Duodenal mucosa (tissue), 2 donors: ENCODE data around the gene KLHL25.

ENCODE experiments used
- H3K27ac ChIP-seq: one replicate; pipeline ENCODE4 v1.7.0; 2013; ENCODE audit warnings: low read depth, low read length
- H3K27me3 ChIP-seq, 2 donors: one replicate each; pipeline ENCODE4 v1.7.0; 2013; ENCODE audit warnings: low read length in 2 of 2, control low read depth in 1 of 2; ENCODE audit not compliant: insufficient read depth in 2 of 2, control insufficient read depth in 1 of 2
- H3K36me3 ChIP-seq, 2 donors: one replicate each; pipeline ENCODE4 v1.7.0; 2013; ENCODE audit warnings: low read length in 2 of 2, control low read depth in 1 of 2; ENCODE audit not compliant: insufficient read depth in 2 of 2, control insufficient read depth in 1 of 2
- H3K4me1 ChIP-seq, 2 donors: one replicate each; pipeline ENCODE4 v1.7.0; 2013; ENCODE audit warnings: low read length in 2 of 2, control low read depth in 1 of 2; ENCODE audit not compliant: insufficient read depth in 2 of 2, control insufficient read depth in 1 of 2
- H3K4me3 ChIP-seq, 2 donors: one replicate each; pipeline ENCODE4 v1.7.0; 2013; ENCODE audit warnings: low read length in 2 of 2, low read depth in 1 of 2
- H3K9ac ChIP-seq, 2 donors: one replicate each; pipeline ENCODE4 v1.7.0; 2013; ENCODE audit warnings: low read length in 2 of 2, low read depth in 1 of 2
- H3K9me3 ChIP-seq, 2 donors: one replicate each; pipeline ENCODE4 v1.7.0; 2013; ENCODE audit warnings: low read length in 2 of 2, control low read depth in 1 of 2; ENCODE audit not compliant: control insufficient read depth in 1 of 2

The KLHL25 gene, protein sequence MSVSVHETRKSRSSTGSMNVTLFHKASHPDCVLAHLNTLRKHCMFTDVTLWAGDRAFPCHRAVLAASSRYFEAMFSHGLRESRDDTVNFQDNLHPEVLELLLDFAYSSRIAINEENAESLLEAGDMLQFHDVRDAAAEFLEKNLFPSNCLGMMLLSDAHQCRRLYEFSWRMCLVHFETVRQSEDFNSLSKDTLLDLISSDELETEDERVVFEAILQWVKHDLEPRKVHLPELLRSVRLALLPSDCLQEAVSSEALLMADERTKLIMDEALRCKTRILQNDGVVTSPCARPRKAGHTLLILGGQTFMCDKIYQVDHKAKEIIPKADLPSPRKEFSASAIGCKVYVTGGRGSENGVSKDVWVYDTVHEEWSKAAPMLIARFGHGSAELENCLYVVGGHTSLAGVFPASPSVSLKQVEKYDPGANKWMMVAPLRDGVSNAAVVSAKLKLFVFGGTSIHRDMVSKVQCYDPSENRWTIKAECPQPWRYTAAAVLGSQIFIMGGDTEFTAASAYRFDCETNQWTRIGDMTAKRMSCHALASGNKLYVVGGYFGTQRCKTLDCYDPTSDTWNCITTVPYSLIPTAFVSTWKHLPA

DNA sequence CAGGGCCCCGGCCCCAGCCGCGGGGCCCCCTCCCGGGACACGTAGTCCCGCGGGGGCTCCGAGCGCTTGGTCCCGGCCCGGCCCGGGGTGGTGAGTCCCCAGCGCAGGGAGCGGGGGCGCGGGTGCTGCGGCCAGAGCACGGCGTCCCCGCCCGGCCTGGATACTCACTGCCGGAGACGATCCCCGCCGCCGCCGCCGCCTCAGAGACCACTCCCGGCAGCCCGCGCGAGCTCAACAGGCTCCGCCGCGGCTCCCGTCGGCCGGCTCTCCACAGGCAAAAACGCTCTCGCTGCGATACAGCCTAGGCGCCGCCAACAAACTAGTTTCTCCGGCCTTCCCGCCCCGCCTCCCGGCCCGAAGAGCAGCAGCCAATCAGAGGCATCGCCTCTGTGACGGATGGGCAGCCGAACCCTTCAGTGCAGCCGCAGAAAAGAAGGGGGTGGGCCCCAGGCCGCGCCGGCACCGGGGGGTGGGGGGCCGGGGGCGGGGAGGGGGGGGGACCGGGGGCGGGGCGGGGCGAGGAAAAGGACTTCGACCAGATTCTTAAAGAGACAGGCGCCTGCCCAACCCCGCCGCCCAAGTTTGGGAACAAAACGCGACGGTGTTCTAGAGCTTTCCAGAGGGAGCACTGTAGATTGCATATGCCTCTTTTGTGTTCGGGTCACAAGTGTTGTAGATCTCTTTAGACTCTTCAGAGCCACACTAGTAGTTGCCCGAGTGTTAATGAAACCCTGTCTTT is at the start of gene KLHL25:
Gene KLHL25 (minus strand): TSS at position 328 of the 739 bp plus-strand sequence. CDS start 25,115 bp downstream, outside the sequence.
- H3K4me1 ChIP-seq, result peaks cover 26 to 28% of the 10 kb centered on the region in 2 donors
- peak within 1 kb of the TSS; percentile 85 to 88 for H3K9ac ChIP-seq
- no peaks in the 10 kb centered on the region for H3K36me3 ChIP-seq
- H3K27ac ChIP-seq, result peak within 1 kb of the TSS; percentile 84
- H3K4me3 ChIP-seq, result peak within 1 kb of the TSS; percentile 78 to 90
- no peaks in the 10 kb centered on the region for H3K27me3 ChIP-seq
- H3K9me3 ChIP-seq, result no peaks in the 10 kb centered on the region

DNA sequence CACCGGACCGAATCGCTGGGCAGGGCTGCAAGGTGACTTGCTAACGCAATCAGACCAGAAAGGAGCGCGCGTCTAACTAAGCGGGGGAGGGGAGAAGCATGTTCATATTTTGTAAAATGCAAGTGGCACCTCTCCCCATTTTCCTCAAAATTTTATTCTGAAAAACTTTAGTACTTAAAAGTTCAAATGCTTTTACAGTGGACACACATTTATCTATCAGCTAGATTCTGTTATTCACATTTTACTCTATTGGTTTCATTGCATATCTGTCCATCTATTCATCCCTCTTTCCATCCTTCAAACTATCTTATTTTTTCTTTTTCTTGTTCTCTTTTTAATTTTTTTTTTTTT is 46.1 kb upstream of the KLHL25 start:
- H3K4me3 ChIP-seq, result peak overlapping the region in 1 of 2 donors; percentile 68
- no peak overlapping the region for H3K27ac ChIP-seq

GRCh38 chr15:85840079-85840801 is 45.5 kb upstream of the KLHL25 start:
- H3K9ac ChIP-seq, result peak overlapping the region in 1 of 2 donors; percentile 49
- peaks cover 23 to 29% of the 10 kb centered on the region in 2 donors for H3K4me1 ChIP-seq
- no peaks in the 10 kb centered on the region for H3K9me3 ChIP-seq
- peak overlapping the region; percentile 53 to 68 for H3K4me3 ChIP-seq
- no peaks in the 10 kb centered on the region for H3K36me3 ChIP-seq
- H3K27me3 ChIP-seq, result no peaks in the 10 kb centered on the region
- H3K27ac ChIP-seq, result no peak overlapping the region

More for the DNA sequence above, 46.1 kb upstream of the KLHL25 start:
- H3K27me3 ChIP-seq, result no peaks in the 10 kb centered on the region
- peak overlapping the region in 1 of 2 donors; percentile 49 for H3K9ac ChIP-seq
- H3K36me3 ChIP-seq, result no peaks in the 10 kb centered on the region
- peaks cover 23 to 29% of the 10 kb centered on the region in 2 donors for H3K4me1 ChIP-seq
- H3K9me3 ChIP-seq, result no peaks in the 10 kb centered on the region

- H3K9ac ChIP-seq, result no peak overlapping the region
- H3K27ac ChIP-seq, result no peak overlapping the region
Measured at GRCh38 chr15:85839643-85840042, 44.9 kb upstream of the KLHL25 start.

GRCh38 chr15:85838655-85839054 is 43.9 kb upstream of the KLHL25 start:
- H3K27ac ChIP-seq, result peak overlapping the region; percentile 41

More at GRCh38 chr15:85839643-85840042, 44.9 kb upstream of the KLHL25 start:
- peaks cover 23 to 29% of the 10 kb centered on the region in 2 donors for H3K4me1 ChIP-seq
- H3K4me3 ChIP-seq, result no peak overlapping the region
- no peaks in the 10 kb centered on the region for H3K36me3 ChIP-seq
- H3K9me3 ChIP-seq, result no peaks in the 10 kb centered on the region
- no peaks in the 10 kb centered on the region for H3K27me3 ChIP-seq

DNA sequence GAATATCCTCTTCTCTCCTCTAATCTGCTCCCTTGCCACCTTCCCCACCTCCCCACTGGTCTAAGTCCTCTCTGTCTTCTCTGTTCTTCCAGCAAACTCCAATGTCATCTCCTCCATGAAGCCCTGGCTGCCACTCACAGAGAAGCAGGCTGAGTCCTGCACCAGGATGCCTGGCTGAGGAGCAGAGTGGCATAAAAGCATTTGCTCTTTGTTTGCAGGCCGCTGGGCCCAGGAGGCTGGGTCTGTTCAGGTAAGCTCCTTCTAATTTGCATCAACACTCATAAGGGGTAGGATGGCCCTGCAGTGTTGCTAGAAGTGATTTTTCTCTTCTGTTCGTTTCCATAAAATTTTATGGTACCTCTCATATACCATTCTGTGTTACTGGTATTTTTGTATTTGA is 43.2 kb upstream of the KLHL25 start:
- H3K36me3 ChIP-seq, result no peaks in the 10 kb centered on the region
- H3K27ac ChIP-seq, result peak overlapping the region; percentile 74
- H3K27me3 ChIP-seq, result no peaks in the 10 kb centered on the region
- no peaks in the 10 kb centered on the region for H3K9me3 ChIP-seq
- H3K9ac ChIP-seq, result peak overlapping the region in 1 of 2 donors; percentile 60
- no peak overlapping the region for H3K4me3 ChIP-seq
- peaks cover 23 to 29% of the 10 kb centered on the region in 2 donors for H3K4me1 ChIP-seq

More at GRCh38 chr15:85838655-85839054, 43.9 kb upstream of the KLHL25 start:
- Histone ChIP-seq H3K4me1 (peaks cover 23 to 29% of the 10 kb centered on the region in 2 donors), H3K4me3 (peak overlapping the region in 1 of 2 donors; percentile 2), H3K9me3 (no peaks in the 10 kb centered on the region), H3K9ac (peak overlapping the region; percentile 44 to 45), H3K36me3 (no peaks in the 10 kb centered on the region), H3K27me3 (no peaks in the 10 kb centered on the region)

DNA sequence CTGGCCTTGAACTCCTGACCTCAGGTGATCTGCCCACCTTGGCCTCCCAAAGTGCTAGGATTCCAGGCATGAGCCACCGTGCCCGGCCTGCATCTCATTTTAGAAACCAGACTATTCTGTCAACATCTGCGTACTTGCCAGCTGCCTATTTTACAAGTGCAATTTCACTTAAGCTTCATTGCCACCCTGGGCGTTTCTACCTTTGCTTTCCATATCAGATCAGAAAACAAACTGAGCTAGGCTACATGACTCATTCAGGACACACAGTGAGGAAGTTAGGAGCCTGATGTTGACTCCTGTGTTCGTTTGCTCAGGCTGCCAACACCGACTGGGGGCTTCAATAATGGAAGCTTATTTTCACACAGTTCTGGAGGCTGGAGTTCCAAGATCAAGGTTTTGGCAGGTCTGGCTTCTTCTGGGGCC is 42.3 kb upstream of the KLHL25 start:
- H3K4me3 ChIP-seq, result no peak overlapping the region
- H3K4me1 ChIP-seq, result peaks cover 23 to 30% of the 10 kb centered on the region in 2 donors
- peak overlapping the region; percentile 41 to 60 for H3K9ac ChIP-seq
- H3K27ac ChIP-seq, result peak overlapping the region; percentile 74
- H3K9me3 ChIP-seq, result no peaks in the 10 kb centered on the region
- H3K27me3 ChIP-seq, result no peaks in the 10 kb centered on the region
- no peaks in the 10 kb centered on the region for H3K36me3 ChIP-seq

DNA sequence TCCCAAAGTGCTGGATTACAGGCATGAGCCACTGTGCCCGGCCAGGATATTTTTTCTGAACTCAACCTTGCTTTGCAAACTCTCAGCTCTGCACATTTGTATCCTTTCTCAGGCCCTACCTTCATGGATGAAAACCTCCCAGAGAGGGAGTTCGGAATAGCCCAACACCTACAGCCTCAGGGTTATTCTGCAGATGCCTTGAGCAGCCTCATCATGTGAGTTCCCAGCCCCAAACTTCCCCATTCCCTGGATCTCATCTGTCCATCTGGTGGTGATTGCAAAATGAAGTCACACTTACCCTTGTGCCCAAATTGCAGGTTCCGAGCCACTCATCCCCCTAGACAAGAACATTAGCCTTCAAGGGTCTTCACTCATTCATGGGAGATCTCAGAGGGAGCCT is 39.9 kb upstream of the KLHL25 start:
- H3K36me3 ChIP-seq, result no peaks in the 10 kb centered on the region
- H3K4me3 ChIP-seq, result no peak overlapping the region
- H3K9me3 ChIP-seq, result no peaks in the 10 kb centered on the region
- no peak overlapping the region for H3K27ac ChIP-seq
- no peak overlapping the region for H3K9ac ChIP-seq
- H3K27me3 ChIP-seq, result no peaks in the 10 kb centered on the region
- H3K4me1 ChIP-seq, result peaks cover 23 to 34% of the 10 kb centered on the region in 2 donors

DNA sequence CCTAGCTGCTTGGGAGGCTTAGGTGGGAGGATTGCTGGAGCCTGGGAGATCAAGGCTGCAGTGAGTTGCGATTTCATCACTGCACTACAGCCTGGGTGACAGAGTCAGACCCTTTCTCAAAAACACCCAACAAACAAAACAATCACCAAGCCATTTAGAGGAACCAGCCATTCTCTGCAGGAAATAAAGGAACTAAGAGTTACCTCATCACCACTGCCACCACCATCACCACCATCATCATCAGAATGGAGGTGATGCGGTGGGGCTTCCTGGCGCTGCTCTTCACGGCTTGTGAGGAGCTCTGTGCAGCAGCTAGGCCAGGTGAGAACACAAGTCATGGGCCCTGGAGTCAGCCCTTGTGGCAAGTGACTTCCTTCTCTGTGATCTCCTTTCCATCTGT is 37.7 kb upstream of the KLHL25 start:
- H3K36me3 ChIP-seq, result no peaks in the 10 kb centered on the region
- H3K9me3 ChIP-seq, result no peaks in the 10 kb centered on the region
- no peak overlapping the region for H3K4me3 ChIP-seq
- peaks cover 11 to 14% of the 10 kb centered on the region in 2 donors for H3K4me1 ChIP-seq
- H3K27me3 ChIP-seq, result no peaks in the 10 kb centered on the region
- no peak overlapping the region for H3K9ac ChIP-seq
- H3K27ac ChIP-seq, result no peak overlapping the region
